Parathyroid adenoma (tissue), 2 donors: ENCODE measurements around the gene HOXA3.
A peak's percentile ranks its signal among the peaks of the same experiment; 100 is the strongest.

Source experiments
- H2AFZ ChIP-seq: fragments of 300-600 bp; sonication (generic); one replicate; pipeline ENCODE4 v1.7.0; 2017; ENCODE audit warnings: antibody characterized with exemption, mild to moderate bottlenecking
- H3K27ac ChIP-seq: fragments of 300-600 bp; sonication (generic); one replicate; pipeline ENCODE4 v1.7.0; 2017
- H3K27me3 ChIP-seq: fragments of 300-600 bp; sonication (generic); one replicate; pipeline ENCODE4 v1.7.0; 2017; ENCODE audit warnings: low read length; ENCODE audit not compliant: control insufficient read depth, insufficient read depth
- H3K36me3 ChIP-seq: fragments of 300-600 bp; sonication (generic); one replicate; pipeline ENCODE4 v1.7.0; 2017; ENCODE audit warnings: low read length; ENCODE audit not compliant: control insufficient read depth, insufficient read depth
- H3K4me1 ChIP-seq: fragments of 300-600 bp; sonication (generic); one replicate; pipeline ENCODE4 v1.7.0; 2017; ENCODE audit warnings: control low read depth
- H3K4me2 ChIP-seq: fragments of 300-600 bp; sonication (generic); one replicate; pipeline ENCODE4 v1.7.0; 2017; ENCODE audit warnings: low read length
- H3K4me3 ChIP-seq: fragments of 300-600 bp; sonication (generic); one replicate; pipeline ENCODE4 v1.7.0; 2017; ENCODE audit warnings: low read depth, low read length
- H3K79me2 ChIP-seq: fragments of 300-600 bp; sonication (generic); one replicate; pipeline ENCODE4 v1.7.0; 2017; ENCODE audit warnings: control low read depth
- H3K9ac ChIP-seq: fragments of 300-600 bp; sonication (generic); one replicate; pipeline ENCODE4 v1.7.0; 2017; ENCODE audit warnings: mild to moderate bottlenecking
- H3K9me3 ChIP-seq: fragments of 300-600 bp; sonication (generic); one replicate; pipeline ENCODE4 v1.7.0; 2017; ENCODE audit warnings: low read length; ENCODE audit not compliant: control insufficient read depth
- TF ChIP-seq, protein P1 (sequence below): fragments of 300-600 bp; sonication (generic); IDR thresholded peaks from one replicate; pipeline ENCODE4 v1.7.0; 2017; ENCODE audit warnings: antibody characterized with exemption, mild to moderate bottlenecking
- donor health status: primary hyperparathyroidism.

The HOXA3 gene

DNA sequence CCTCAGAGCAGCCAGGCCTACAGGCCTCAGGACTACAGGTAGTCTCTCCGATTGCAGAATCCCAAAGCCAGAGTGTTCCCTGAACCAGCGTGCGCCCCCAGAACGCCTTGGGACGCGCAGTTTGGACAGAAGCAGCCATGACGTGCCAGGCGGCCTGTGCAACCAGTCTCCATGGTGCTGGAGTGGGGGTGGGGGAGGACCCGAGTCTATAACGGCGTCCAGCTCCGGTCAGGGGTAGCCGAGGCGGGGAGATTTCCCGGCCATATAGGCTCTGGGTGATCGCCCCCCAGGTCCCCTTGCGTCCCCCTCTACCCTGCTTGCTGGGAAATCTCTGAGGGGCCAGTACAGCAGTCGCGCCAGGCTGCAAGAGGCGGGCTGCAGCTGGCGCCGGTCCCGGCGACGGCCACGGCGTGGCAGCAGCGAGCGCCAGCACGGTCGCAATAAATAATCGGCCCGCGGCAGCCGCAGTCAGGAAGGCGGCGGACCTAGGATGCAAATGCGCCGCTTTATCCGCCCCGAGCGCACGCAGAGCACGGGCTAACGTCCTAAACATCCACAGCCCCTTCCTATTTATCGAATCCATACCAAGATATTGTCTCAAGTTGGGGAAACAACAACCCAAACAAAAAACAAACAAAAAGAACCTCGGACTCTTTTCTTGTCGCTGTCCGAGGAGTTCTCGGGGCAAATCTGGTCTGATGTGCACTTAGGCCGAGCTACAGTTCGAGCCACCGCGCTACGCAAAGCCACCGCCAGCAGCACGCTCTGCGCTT, 1.6 kb downstream of the HOXA3 start:
- no peaks in the 10 kb centered on the region for H3K79me2 ChIP-seq
- peak overlapping the region; percentile 92 for H3K4me2 ChIP-seq
- H3K27me3 ChIP-seq = peaks cover 6% of the 10 kb centered on the region
- no peaks in the 10 kb centered on the region for H3K36me3 ChIP-seq
- H3K27ac ChIP-seq = no peak overlapping the region
- peak overlapping the region; percentile 57 for H3K4me3 ChIP-seq
- H3K9me3 ChIP-seq = no peaks in the 10 kb centered on the region
- H2AFZ ChIP-seq = peak overlapping the region; percentile 75
- no peaks in the 10 kb centered on the region for H3K4me1 ChIP-seq
- no peak overlapping the region for H3K9ac ChIP-seq
- TF ChIP-seq, protein P1, sequence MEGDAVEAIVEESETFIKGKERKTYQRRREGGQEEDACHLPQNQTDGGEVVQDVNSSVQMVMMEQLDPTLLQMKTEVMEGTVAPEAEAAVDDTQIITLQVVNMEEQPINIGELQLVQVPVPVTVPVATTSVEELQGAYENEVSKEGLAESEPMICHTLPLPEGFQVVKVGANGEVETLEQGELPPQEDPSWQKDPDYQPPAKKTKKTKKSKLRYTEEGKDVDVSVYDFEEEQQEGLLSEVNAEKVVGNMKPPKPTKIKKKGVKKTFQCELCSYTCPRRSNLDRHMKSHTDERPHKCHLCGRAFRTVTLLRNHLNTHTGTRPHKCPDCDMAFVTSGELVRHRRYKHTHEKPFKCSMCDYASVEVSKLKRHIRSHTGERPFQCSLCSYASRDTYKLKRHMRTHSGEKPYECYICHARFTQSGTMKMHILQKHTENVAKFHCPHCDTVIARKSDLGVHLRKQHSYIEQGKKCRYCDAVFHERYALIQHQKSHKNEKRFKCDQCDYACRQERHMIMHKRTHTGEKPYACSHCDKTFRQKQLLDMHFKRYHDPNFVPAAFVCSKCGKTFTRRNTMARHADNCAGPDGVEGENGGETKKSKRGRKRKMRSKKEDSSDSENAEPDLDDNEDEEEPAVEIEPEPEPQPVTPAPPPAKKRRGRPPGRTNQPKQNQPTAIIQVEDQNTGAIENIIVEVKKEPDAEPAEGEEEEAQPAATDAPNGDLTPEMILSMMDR = peak; percentile 79

DNA sequence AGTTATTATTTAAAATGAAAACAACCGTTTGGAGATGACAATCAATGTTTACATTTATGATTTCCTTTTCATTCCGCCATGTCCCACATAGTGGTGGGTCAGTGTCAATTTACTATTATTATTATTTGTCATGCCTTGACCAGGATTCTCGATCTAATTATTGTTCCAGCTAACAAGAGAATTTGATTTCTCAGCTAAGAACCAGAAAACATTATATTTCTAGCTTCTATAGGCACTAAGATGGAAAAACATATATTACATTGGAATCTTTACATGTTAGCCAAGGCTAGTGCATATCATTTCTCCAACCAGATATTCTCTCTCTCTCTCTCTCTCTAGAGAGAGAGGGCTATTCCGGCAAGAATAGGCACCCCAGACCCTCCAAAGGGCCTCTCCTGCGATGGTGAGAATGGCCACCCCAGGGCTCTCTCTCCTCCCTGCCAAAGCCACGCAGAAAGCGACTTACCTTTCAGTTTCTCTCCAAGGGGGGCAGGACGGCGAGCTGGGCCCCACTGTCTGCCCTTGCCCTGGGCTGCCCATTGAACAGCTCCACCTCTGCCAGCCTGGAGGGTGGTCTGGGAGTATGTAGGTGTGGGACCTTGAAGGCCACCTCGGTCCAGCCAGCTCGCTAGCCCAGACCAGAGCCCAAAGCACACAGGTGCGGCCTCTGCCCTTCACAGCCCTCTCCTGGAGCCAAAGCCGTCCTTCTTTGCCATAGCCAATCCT, 2.4 kb downstream of the HOXA3 start:
- Histone ChIP-seq H3K4me3 (peak overlapping the region; percentile 57), H3K9ac (no peak overlapping the region), H3K36me3 (no peaks in the 10 kb centered on the region), H3K27ac (no peak overlapping the region), H3K79me2 (no peaks in the 10 kb centered on the region), H3K4me2 (peak overlapping the region; percentile 92), H3K4me1 (no peaks in the 10 kb centered on the region), H3K27me3 (peaks cover 3% of the 10 kb centered on the region), H3K9me3 (no peaks in the 10 kb centered on the region), H2AFZ (no peak overlapping the region)
- TF ChIP-seq, protein P1 = no peak

DNA sequence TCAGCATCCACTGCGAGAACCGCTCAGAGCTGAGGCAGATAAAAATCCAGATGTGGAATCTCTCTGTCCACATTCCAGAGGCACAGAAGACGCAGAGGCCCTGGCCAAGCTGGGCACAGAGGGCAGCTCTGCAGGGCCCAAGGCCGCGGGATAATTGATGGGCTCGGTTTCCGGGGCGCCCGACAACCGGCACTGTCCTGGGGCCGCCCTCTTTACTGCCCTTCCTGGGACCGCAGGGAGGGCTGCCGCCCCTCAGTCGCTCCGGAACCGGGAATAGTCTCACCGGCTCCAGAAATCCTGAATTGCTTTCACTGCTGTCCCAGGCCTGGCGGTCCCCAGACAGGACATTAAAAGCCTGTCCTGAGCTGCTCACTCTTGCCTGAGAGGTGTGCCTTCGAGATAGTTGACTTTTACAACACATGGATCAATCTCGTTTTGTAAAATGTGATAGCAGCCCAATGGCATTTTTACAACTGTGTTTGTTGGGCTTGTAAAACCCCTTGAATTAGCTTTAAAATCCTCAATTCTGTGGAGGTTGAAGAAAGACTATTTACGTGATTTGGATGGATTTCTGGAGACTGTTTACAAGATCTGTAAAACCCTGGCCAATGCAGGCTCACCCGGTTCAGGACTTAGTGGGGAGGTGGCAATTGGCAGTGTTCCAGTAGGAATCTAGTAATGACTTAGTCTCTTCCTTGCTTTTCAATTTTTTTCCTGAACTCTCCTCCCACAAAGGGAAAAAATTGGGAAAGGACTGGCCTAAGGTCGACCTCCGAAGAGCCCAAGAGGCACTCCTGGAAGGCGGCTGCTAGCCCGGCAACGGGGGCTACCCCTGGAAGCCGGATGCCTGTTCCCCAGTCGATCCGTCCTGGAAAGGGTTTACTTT, 3.4 kb downstream of the HOXA3 start:
- Histone ChIP-seq H3K79me2 (no peaks in the 10 kb centered on the region), H3K4me1 (no peaks in the 10 kb centered on the region), H3K27ac (no peak overlapping the region), H3K9me3 (no peaks in the 10 kb centered on the region), H3K4me3 (no peak overlapping the region), H3K4me2 (no peak overlapping the region), H3K36me3 (no peaks in the 10 kb centered on the region), H2AFZ (no peak overlapping the region), H3K9ac (no peak overlapping the region), H3K27me3 (no peaks in the 10 kb centered on the region)
- TF ChIP-seq, protein P1 = no peak

DNA sequence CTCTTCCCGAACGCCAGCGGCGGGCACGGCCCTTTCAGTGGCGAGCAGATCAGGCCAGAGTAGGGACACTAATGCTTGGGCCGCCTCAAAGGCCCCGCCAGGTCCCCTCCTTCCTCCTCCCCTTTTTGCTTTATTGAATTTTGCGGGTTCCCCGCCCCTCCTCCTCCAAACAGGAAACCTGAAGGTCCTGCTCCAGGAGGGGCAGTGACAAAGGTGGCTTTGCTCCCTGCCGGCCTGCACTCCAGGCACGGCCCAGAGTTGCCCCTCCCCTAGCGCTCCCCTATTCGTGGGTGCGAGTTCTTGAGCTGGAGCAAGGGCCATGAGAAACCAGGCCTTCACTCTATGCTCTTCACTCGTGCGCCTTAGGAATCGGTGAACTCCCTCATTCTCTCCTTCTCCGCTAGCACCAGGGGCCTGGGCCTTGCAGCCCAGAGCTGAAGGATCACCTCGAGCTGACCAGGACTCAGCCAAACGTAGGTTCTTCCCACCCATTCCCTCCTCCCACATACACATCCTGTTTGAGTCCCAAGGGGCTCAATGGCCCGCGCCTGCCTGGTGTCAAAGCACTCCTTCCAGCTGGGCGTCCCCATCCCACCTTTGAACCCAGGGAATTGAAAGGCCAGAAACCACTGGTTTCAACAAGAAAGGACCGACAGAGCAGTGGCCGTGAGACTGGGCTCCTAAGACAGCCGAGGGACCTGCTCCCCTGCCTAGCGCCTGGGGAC, 4.2 kb downstream of the HOXA3 start:
- no peaks in the 10 kb centered on the region for H3K27me3 ChIP-seq
- H2AFZ ChIP-seq = no peak overlapping the region
- H3K4me3 ChIP-seq = no peak overlapping the region
- no peaks in the 10 kb centered on the region for H3K4me1 ChIP-seq
- TF ChIP-seq, protein P1 = no peak
- no peak overlapping the region for H3K27ac ChIP-seq
- H3K9ac ChIP-seq = no peak overlapping the region
- no peaks in the 10 kb centered on the region for H3K79me2 ChIP-seq
- H3K9me3 ChIP-seq = no peaks in the 10 kb centered on the region
- no peak overlapping the region for H3K4me2 ChIP-seq
- H3K36me3 ChIP-seq = no peaks in the 10 kb centered on the region
